Neutrophil (primary cell): ENCODE results near the gene CRABP2.

Experiments used
- H3K27ac ChIP-seq: fragments of 200-600 bp; sonication (generic); 2 replicates; pipeline ENCODE4 v1.5.1; 2016; ENCODE audit warnings: mild to moderate bottlenecking, moderate library complexity
- H3K27me3 ChIP-seq: fragments of 200-600 bp; sonication (generic); 2 replicates; pipeline ENCODE4 v1.6.0; 2016; ENCODE audit warnings: mild to moderate bottlenecking
- H3K36me3 ChIP-seq: fragments of 200-600 bp; sonication (generic); 2 replicates; pipeline ENCODE4 v1.5.1; 2017
- H3K4me1 ChIP-seq, 2 experiments: fragments of 200-600 bp in 1 of 2; sonication (generic) in 1 of 2; 1 replicate in 1 of 2; 2 replicates in 1 of 2; pipeline versions ENCODE4 v1.5.1 to v1.6.1; 2013 to 2016; ENCODE audit warnings: low read depth in 1 of 2, low read length in 1 of 2, mild to moderate bottlenecking in 1 of 2, moderate library complexity in 1 of 2; ENCODE audit not compliant: control insufficient read depth in 1 of 2, insufficient read depth in 1 of 2
- H3K4me3 ChIP-seq, 2 experiments: fragments of 200-600 bp in 1 of 2; sonication (generic) in 1 of 2; 1 replicate in 1 of 2; 2 replicates in 1 of 2; pipeline ENCODE4 v1.5.1; 2013 to 2016; ENCODE audit warnings: low read depth in 1 of 2, low read length in 1 of 2, mild to moderate bottlenecking in 1 of 2, moderate library complexity in 1 of 2
- H3K9me3 ChIP-seq: fragments of 200-600 bp; sonication (generic); 2 replicates; pipeline ENCODE4 v1.5.1; 2016
- CTCF ChIP-seq: fragments of 200-600 bp; sonication (generic); IDR thresholded peaks from 2 replicates; pipeline ENCODE4 v1.5.1; 2016; ENCODE audit warnings: antibody characterized with exemption

CRABP2 gene

DNA sequence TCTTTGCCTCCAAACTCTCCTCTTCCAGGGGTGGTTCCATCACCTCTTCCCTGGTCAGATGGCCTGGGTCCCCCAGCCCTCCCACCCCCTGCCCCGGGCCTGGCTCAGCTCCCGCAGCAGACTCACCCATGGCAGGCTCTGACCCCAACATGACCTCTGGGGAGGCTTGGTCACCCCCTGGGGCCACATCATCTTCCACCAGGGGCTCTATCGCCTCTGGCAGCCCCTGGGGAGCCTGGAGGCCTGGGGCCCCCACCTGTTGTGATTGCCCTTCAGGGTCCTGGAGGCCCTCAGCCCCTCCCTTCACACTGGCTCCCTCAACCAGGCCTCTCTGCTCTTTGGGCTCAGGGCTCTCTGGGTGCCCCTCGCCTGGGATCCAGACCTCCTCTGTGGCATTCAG lies 34.6 kb downstream of the CRABP2 start:
- TF ChIP-seq CTCF = no peak
- Histone ChIP-seq H3K36me3 (no peaks in the 10 kb centered on the region), H3K4me1 (no peaks in the 10 kb centered on the region), H3K27ac (no peak overlapping the region), H3K27me3 (peaks cover 82% of the 10 kb centered on the region), H3K9me3 (no peaks in the 10 kb centered on the region), H3K4me3 (no peak overlapping the region)

DNA sequence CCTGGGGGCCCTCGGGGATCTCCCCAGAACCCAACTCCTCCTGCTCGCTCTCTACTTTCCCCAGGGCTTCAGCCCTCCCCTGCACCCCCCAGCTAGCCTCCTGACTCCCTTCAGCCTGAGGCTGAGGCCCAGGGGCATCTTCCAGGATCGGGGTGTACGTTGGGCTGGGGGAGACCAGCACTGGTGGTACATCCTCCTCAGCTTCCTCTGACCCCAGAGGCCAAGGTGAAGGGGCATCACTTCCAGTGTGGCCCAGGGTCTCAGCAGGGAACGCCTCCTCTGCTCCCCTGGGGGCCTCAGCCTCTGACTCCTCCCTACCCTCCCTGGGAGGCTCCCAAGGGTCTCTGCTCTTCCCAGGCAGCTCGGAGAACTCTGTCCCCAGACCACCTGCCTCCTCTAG lies 35.0 kb downstream of the CRABP2 start:
- H3K27ac ChIP-seq = no peak overlapping the region
- H3K4me1 ChIP-seq = no peaks in the 10 kb centered on the region
- TF ChIP-seq CTCF = no peak
- H3K4me3 ChIP-seq = no peak overlapping the region
- H3K9me3 ChIP-seq = no peaks in the 10 kb centered on the region
- H3K36me3 ChIP-seq = no peaks in the 10 kb centered on the region
- peaks cover 82% of the 10 kb centered on the region for H3K27me3 ChIP-seq

DNA sequence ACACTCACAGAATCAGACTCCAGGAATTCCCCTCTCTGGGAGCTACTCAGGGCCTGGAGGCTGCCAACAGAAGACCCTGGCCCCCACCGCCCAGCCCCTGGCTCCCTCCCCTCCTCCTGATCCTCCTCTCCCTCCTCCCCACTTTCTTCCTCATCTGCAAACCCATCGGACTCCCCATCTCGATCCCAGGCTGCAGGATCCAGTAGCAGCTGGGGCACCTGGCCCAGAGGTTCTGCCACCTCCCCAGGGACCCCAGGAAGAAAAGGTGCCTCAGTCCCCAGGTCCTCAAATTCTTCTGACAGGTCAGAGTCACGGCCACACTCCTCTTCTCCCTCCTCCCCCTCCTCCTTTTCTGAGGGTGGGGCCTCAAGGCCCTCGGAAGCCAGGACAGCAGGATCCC lies 35.6 kb downstream of the CRABP2 start:
- no peaks in the 10 kb centered on the region for H3K36me3 ChIP-seq
- no peak overlapping the region for H3K27ac ChIP-seq
- H3K27me3 ChIP-seq = peaks cover 82% of the 10 kb centered on the region
- H3K4me1 ChIP-seq = no peaks in the 10 kb centered on the region
- no peak for TF ChIP-seq CTCF
- H3K4me3 ChIP-seq = no peak overlapping the region
- H3K9me3 ChIP-seq = no peaks in the 10 kb centered on the region

- no peaks in the 10 kb centered on the region for H3K4me1 ChIP-seq
- H3K36me3 ChIP-seq = no peaks in the 10 kb centered on the region
- H3K27ac ChIP-seq = no peak overlapping the region
- no peak for TF ChIP-seq CTCF
- peaks cover 82% of the 10 kb centered on the region for H3K27me3 ChIP-seq
- no peak overlapping the region for H3K4me3 ChIP-seq
- H3K9me3 ChIP-seq = no peaks in the 10 kb centered on the region
These were observed 36.4 kb downstream of the CRABP2 start for GRCh38 chr1:156668801-156669637.

- Histone ChIP-seq H3K4me1 (no peaks in the 10 kb centered on the region), H3K27me3 (peaks cover 82% of the 10 kb centered on the region), H3K36me3 (no peaks in the 10 kb centered on the region), H3K27ac (no peak overlapping the region), H3K4me3 (no peak overlapping the region), H3K9me3 (no peaks in the 10 kb centered on the region)
- no peak for TF ChIP-seq CTCF
These were observed 37.2 kb downstream of the CRABP2 start for GRCh38 chr1:156667968-156668709.
